ENCODE measurements around the gene YAP1.

GRCh38 chr11:102121329-102121728, 11.1 kb downstream of the YAP1 start:
- TF ChIP-seq EZH2 (IDR thresholded peaks at IDR 0.05; ENCODE audit: borderline replicate concordance): no peak
- TF ChIP-seq, protein P1, sequence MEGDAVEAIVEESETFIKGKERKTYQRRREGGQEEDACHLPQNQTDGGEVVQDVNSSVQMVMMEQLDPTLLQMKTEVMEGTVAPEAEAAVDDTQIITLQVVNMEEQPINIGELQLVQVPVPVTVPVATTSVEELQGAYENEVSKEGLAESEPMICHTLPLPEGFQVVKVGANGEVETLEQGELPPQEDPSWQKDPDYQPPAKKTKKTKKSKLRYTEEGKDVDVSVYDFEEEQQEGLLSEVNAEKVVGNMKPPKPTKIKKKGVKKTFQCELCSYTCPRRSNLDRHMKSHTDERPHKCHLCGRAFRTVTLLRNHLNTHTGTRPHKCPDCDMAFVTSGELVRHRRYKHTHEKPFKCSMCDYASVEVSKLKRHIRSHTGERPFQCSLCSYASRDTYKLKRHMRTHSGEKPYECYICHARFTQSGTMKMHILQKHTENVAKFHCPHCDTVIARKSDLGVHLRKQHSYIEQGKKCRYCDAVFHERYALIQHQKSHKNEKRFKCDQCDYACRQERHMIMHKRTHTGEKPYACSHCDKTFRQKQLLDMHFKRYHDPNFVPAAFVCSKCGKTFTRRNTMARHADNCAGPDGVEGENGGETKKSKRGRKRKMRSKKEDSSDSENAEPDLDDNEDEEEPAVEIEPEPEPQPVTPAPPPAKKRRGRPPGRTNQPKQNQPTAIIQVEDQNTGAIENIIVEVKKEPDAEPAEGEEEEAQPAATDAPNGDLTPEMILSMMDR (IDR thresholded peaks at IDR 0.05; ENCODE audit: poor library complexity): no peak
